ENCODE results near the gene THUMPD1.

THUMPD1 gene

GRCh38 chr16:20689668-20690067 lies 52.0 kb downstream of the THUMPD1 start:
- no peak for DNase-seq

GRCh38 chr16:20683812-20684211 lies 57.8 kb downstream of the THUMPD1 start:
- DNase-seq = no peak

Data from NCI-H345 (cell line).